ENCODE measurements around the gene GPN2. TPM values are rescaled to one million over a fixed set of nuclear protein-coding genes. Genes with fewer than 3 reads are reported as not detected.
A peak's percentile ranks its signal among the peaks of the same experiment; 100 is the strongest.

GPN2 gene
- polyA plus RNA-seq (2013, experiment 1 of 4): 24.1 TPM
- polyA plus RNA-seq (2013, experiment 2 of 4): 25.8 TPM
- polyA plus RNA-seq (2013, experiment 3 of 4): 22.4 TPM
- polyA plus RNA-seq (2013, experiment 4 of 4): 23.3 TPM

DNA sequence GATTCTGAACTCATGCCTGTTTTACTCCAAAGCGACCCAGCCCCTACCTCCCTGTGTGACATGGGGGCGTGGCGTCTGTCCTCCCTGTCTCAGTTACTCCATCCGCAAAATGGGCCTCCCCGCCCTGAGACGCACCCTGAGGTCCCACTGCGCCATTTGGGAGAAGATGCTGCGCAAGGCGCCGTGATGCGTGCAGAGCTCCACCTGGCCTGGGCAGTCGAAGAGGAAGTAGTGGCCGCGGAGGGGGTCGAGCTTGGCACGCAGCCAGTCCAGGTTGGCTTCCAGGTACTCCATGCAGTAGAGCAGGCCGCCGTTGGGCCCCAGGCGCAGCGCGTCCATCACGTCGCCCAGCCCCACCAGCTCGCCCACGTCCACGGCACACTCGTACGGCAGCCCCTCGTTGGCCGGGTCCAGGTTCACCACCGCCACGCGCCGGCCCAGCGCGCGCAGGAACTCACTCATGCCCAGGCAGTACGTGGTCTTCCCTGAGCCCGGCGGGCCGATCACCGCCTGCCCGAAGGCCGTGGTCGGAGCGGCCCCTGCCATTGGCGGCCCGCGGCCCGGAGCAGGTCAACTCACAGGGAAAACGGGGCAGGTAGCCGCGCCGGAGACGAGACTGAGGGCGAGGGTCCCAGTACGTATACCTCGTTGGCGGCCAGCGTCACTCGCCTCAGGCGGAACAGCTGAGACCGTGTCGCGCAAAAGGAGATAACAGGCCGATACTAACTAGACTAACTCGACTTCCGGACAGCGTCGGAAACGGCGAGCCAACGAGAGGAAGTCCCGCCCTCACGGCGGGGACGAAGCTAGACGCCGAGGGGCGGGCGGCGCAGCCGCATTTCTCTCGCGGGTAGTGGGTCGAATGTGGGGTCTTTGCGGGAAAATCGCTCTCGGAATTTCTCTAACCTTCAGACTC is at the start of gene GPN2:
GPN2 (minus strand) TSS at position 733 of the 916 bp plus-strand sequence; CDS start at position 546, 187 bp downstream.
- H3K36me3 ChIP-seq (ENCODE audit: control insufficient read depth, insufficient read depth, low read length): peaks cover 30% of the 10 kb centered on the region
- peak within 1 kb of the TSS; percentile 93 for H3K4me3 ChIP-seq (ENCODE audit: insufficient read depth, low read depth, low read length)
- H3K4me1 ChIP-seq (ENCODE audit: control insufficient read depth, insufficient read depth, low read length): peaks cover 5% of the 10 kb centered on the region
- WGBS, 2 experiments: 4 to 5% methylated on average over 89 of the region's 89 CpGs
- peak within 1 kb of the TSS; percentile 80 for H3K27ac ChIP-seq (ENCODE audit: insufficient read depth, low read depth, low read length, poor library complexity, severe bottlenecking)
- no peaks in the 10 kb centered on the region for H3K9me3 ChIP-seq (ENCODE audit: control insufficient read depth, low read length)
- no peaks in the 10 kb centered on the region for H3K27me3 ChIP-seq (ENCODE audit: control insufficient read depth, insufficient read depth, low read length, poor library complexity, severe bottlenecking)

GRCh38 chr1:26938659-26939025 is 48.6 kb upstream of the GPN2 start:
- Histone ChIP-seq H3K36me3 (ENCODE audit: control insufficient read depth, insufficient read depth, low read length) (peaks cover 29% of the 10 kb centered on the region), H3K4me1 (ENCODE audit: control insufficient read depth, insufficient read depth, low read length) (no peaks in the 10 kb centered on the region), H3K9me3 (ENCODE audit: control insufficient read depth, low read length) (no peaks in the 10 kb centered on the region), H3K27ac (ENCODE audit: insufficient read depth, low read depth, low read length, poor library complexity, severe bottlenecking) (no peak overlapping the region), H3K27me3 (ENCODE audit: control insufficient read depth, insufficient read depth, low read length, poor library complexity, severe bottlenecking) (no peaks in the 10 kb centered on the region), H3K4me3 (ENCODE audit: insufficient read depth, low read depth, low read length) (no peak overlapping the region)
- 91 to 98% methylated on average over 2 of the region's 2 CpGs for WGBS, 2 experiments

DNA sequence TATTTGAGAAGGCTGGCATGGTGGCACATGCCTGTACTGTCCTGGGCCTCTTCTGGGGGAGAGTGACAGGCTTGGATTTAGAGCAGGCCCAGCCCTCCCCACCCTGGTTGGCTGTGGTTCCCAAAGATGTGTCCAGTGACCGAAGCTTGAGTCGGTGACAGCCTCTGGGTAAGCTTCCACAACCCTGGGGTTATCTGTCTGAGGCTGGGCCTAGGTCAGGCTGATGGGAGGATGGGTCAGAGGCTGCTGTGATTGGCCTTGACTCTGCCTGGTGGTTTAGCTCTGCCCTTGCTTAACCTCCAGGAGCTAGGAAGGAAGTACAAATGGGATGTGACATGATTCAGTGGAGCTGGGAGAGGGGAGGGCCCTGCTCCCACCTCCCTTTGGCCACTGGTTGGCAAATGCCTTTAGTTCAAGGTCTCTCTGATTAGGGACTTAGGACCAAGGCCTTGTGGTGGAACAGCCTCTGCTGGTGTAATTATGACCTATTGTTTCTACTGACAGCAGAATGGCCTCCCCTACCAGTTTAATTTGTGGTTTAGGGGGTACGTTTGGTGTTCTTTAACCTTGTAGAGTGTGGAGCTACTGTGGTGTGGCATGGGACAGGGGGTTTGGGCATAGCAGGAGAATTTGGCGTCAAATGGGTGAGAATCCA is 48.0 kb upstream of the GPN2 start:
- no peaks in the 10 kb centered on the region for H3K27me3 ChIP-seq (ENCODE audit: control insufficient read depth, insufficient read depth, low read length, poor library complexity, severe bottlenecking)
- 93 to 96% methylated on average over 4 of the region's 4 CpGs for WGBS, 2 experiments
- H3K4me1 ChIP-seq (ENCODE audit: control insufficient read depth, insufficient read depth, low read length): no peaks in the 10 kb centered on the region
- peaks cover 25% of the 10 kb centered on the region for H3K36me3 ChIP-seq (ENCODE audit: control insufficient read depth, insufficient read depth, low read length)
- H3K9me3 ChIP-seq (ENCODE audit: control insufficient read depth, low read length): no peaks in the 10 kb centered on the region
- H3K4me3 ChIP-seq (ENCODE audit: insufficient read depth, low read depth, low read length): no peak overlapping the region
- H3K27ac ChIP-seq (ENCODE audit: insufficient read depth, low read depth, low read length, poor library complexity, severe bottlenecking): no peak overlapping the region

GRCh38 chr1:26936823-26937222 is 46.7 kb upstream of the GPN2 start:
- Histone ChIP-seq H3K36me3 (ENCODE audit: control insufficient read depth, insufficient read depth, low read length) (peaks cover 26% of the 10 kb centered on the region), H3K27me3 (ENCODE audit: control insufficient read depth, insufficient read depth, low read length, poor library complexity, severe bottlenecking) (no peaks in the 10 kb centered on the region), H3K9me3 (ENCODE audit: control insufficient read depth, low read length) (no peaks in the 10 kb centered on the region), H3K4me3 (ENCODE audit: insufficient read depth, low read depth, low read length) (no peak overlapping the region), H3K4me1 (ENCODE audit: control insufficient read depth, insufficient read depth, low read length) (no peaks in the 10 kb centered on the region), H3K27ac (ENCODE audit: insufficient read depth, low read depth, low read length, poor library complexity, severe bottlenecking) (no peak overlapping the region)
- WGBS, 2 experiments: 90 to 93% methylated on average over 4 to 6 of the region's 6 CpGs

GRCh38 chr1:26932531-26932930 is 42.4 kb upstream of the GPN2 start:
- Histone ChIP-seq H3K36me3 (ENCODE audit: control insufficient read depth, insufficient read depth, low read length) (peaks cover 35% of the 10 kb centered on the region), H3K4me3 (ENCODE audit: insufficient read depth, low read depth, low read length) (no peak overlapping the region), H3K4me1 (ENCODE audit: control insufficient read depth, insufficient read depth, low read length) (no peaks in the 10 kb centered on the region), H3K9me3 (ENCODE audit: control insufficient read depth, low read length) (no peaks in the 10 kb centered on the region), H3K27me3 (ENCODE audit: control insufficient read depth, insufficient read depth, low read length, poor library complexity, severe bottlenecking) (no peaks in the 10 kb centered on the region), H3K27ac (ENCODE audit: insufficient read depth, low read depth, low read length, poor library complexity, severe bottlenecking) (no peak overlapping the region)
- 90 to 100% methylated on average over 1 to 3 of the region's 3 CpGs for WGBS, 2 experiments

DNA sequence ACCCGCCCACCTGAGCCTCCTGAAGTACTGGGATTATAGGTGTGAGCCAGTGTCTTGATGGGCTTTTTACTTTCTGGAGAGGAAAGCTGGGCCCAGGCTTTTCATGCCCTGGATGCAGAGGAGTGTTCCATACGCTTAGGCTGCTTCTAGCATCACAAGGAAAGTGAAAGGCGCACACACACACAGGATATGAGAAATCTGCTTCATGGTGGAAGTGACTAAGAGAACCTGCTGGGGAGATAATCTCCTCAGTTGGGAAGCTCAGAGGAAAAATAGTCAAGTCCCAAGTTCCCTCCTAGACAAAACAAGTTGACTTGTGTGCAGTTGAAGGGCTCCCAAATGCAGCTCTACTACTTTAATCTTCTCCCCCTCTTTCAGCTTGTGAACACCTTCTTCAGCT is 33.6 kb upstream of the GPN2 start:
- Histone ChIP-seq H3K4me3 (ENCODE audit: insufficient read depth, low read depth, low read length) (no peak overlapping the region), H3K4me1 (ENCODE audit: control insufficient read depth, insufficient read depth, low read length) (peaks cover 11% of the 10 kb centered on the region), H3K27me3 (ENCODE audit: control insufficient read depth, insufficient read depth, low read length, poor library complexity, severe bottlenecking) (no peaks in the 10 kb centered on the region), H3K27ac (ENCODE audit: insufficient read depth, low read depth, low read length, poor library complexity, severe bottlenecking) (no peak overlapping the region), H3K9me3 (ENCODE audit: control insufficient read depth, low read length) (no peaks in the 10 kb centered on the region), H3K36me3 (ENCODE audit: control insufficient read depth, insufficient read depth, low read length) (peaks cover 36% of the 10 kb centered on the region)
- WGBS, 2 experiments: 96 to 98% methylated on average over 3 of the region's 3 CpGs

DNA sequence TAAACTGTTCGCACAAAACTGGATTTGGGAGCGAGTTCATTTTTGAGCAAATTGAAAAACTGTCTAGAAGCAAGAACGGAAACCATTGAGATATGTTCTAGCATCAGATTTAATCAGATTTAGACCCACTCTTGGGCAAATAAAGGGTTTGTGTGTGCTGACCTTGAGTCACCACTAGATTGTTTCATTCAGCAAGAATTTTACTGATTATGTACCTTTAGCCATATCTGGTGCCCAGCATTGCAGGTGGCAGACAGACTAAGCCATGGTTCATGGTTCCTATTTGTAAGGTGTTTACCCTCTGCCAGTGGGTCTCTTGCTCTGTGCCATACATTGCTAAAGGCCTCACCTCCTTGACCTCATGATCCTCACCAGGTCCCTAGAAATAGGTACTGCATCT is 32.8 kb upstream of the GPN2 start:
- H3K27me3 ChIP-seq (ENCODE audit: control insufficient read depth, insufficient read depth, low read length, poor library complexity, severe bottlenecking): no peaks in the 10 kb centered on the region
- no peak overlapping the region for H3K27ac ChIP-seq (ENCODE audit: insufficient read depth, low read depth, low read length, poor library complexity, severe bottlenecking)
- H3K36me3 ChIP-seq (ENCODE audit: control insufficient read depth, insufficient read depth, low read length): peaks cover 31% of the 10 kb centered on the region
- WGBS, 2 experiments: 88 to 90% methylated on average over 3 of the region's 3 CpGs
- peak overlapping the region; percentile 88 for H3K4me3 ChIP-seq (ENCODE audit: insufficient read depth, low read depth, low read length)
- peaks cover 11% of the 10 kb centered on the region for H3K4me1 ChIP-seq (ENCODE audit: control insufficient read depth, insufficient read depth, low read length)
- no peaks in the 10 kb centered on the region for H3K9me3 ChIP-seq (ENCODE audit: control insufficient read depth, low read length)

DNA sequence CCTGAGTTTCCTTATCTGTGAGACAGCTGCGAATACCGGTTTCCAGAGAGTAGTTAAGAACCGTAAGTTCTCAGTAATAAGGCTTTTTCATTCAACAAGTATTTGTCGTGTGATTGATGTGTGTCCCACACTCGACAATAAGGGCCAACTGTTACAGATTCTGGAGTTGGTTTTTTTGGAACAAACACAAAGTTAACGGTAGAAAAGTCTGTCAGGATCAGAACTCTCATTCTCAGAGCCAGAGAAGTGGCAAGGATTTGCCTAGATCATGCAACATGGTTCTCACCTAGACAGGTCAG is 32.3 kb upstream of the GPN2 start:
- WGBS, 2 experiments: 55 to 61% methylated on average over 6 of the region's 6 CpGs
- Histone ChIP-seq H3K27me3 (ENCODE audit: control insufficient read depth, insufficient read depth, low read length, poor library complexity, severe bottlenecking) (no peaks in the 10 kb centered on the region), H3K36me3 (ENCODE audit: control insufficient read depth, insufficient read depth, low read length) (peaks cover 27% of the 10 kb centered on the region), H3K9me3 (ENCODE audit: control insufficient read depth, low read length) (no peaks in the 10 kb centered on the region), H3K27ac (ENCODE audit: insufficient read depth, low read depth, low read length, poor library complexity, severe bottlenecking) (no peak overlapping the region), H3K4me3 (ENCODE audit: insufficient read depth, low read depth, low read length) (peak overlapping the region; percentile 88), H3K4me1 (ENCODE audit: control insufficient read depth, insufficient read depth, low read length) (peaks cover 11% of the 10 kb centered on the region)

DNA sequence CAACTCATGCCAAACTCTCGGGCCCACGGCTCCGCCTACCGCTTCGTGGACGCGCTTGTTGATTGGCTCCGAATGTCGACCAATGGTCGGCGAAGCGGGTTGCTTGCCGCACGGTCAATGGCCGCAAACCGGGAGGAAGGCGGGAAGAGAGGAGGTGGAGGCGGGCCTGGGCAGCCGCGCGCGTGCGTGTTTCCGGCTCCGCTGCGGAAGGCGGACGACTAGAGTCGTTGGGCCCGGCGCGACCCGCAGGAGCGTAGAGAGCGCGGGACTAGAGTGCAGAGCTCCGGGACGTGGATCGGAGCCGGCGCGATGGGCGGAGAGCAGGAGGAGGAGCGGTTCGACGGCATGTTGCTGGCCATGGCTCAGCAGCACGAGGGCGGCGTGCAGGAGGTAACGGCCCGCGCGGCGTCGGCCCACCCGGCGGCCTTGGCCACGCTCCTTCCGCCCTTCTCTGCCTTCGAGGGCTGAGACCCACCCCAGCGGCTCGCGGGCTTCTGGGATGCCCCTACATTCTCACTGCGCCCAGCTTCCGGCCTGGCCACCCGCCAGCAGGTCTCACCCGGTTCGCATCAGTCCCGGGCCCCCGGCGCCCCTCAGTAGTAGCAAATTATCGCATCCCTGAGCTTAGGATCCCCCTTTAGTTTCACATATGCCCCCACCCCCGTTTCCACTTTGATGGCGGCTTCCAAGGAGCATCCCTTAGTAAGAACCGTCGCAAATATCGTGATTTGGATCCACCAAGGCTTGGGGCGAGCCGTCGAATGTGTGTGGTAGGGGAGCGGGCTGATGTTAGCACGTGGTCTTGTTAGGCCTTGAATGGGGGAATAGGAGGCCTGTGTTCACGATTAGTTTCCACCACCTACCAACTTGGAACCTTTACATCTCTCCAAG is 31.7 kb upstream of the GPN2 start, which contains the start of gene NUDC:
NUDC (plus strand) TSS at position 204 of the 891 bp plus-strand sequence; CDS start at position 310, 106 bp downstream.
- Histone ChIP-seq H3K4me3 (ENCODE audit: insufficient read depth, low read depth, low read length) (peak within 1 kb of the TSS; percentile 88), H3K9me3 (ENCODE audit: control insufficient read depth, low read length) (no peaks in the 10 kb centered on the region), H3K4me1 (ENCODE audit: control insufficient read depth, insufficient read depth, low read length) (peaks cover 11% of the 10 kb centered on the region), H3K27me3 (ENCODE audit: control insufficient read depth, insufficient read depth, low read length, poor library complexity, severe bottlenecking) (no peaks in the 10 kb centered on the region), H3K36me3 (ENCODE audit: control insufficient read depth, insufficient read depth, low read length) (peaks cover 22% of the 10 kb centered on the region), H3K27ac (ENCODE audit: insufficient read depth, low read depth, low read length, poor library complexity, severe bottlenecking) (peak within 1 kb of the TSS; percentile 52)
- WGBS, 2 experiments: 1% methylated on average over 83 of the region's 83 CpGs
